SK-N-SH (cell line): ENCODE results near the gene BRD4.

Source experiments
- EP300 ChIP-seq, 2 experiments: IDR thresholded peaks; 2 replicates each; pipeline versions ENCODE4 v1.4.0 to v1.6.1; 2012; ENCODE audit warnings: borderline replicate concordance in 1 of 2, low read depth in 1 of 2, low read length in 1 of 2
- GABPA ChIP-seq: IDR thresholded peaks from 2 replicates; pipeline ENCODE4 v1.4.0; 2012; ENCODE audit warnings: low read depth, mild to moderate bottlenecking
- SMC3 ChIP-seq: IDR thresholded peaks from 2 replicates; pipeline ENCODE4 v1.6.1; 2012; ENCODE audit warnings: low read depth, low read length, improper control_type of control experiment
- TF ChIP-seq, protein P1 (sequence below): fragments of 200-600 bp; sonication (generic); IDR thresholded peaks from 2 replicates; pipeline ENCODE4 v1.6.1; 2017; ENCODE audit warnings: antibody characterized with exemption, mild to moderate bottlenecking, moderate library complexity

- TF ChIP-seq SMC3 (no peak), GABPA (no peak), EP300 (IDR thresholded peaks at IDR 0.05; ENCODE audit: borderline replicate concordance in 1 of 2, low read depth in 1 of 2, low read length in 1 of 2) (no peak)
- TF ChIP-seq, protein P1, sequence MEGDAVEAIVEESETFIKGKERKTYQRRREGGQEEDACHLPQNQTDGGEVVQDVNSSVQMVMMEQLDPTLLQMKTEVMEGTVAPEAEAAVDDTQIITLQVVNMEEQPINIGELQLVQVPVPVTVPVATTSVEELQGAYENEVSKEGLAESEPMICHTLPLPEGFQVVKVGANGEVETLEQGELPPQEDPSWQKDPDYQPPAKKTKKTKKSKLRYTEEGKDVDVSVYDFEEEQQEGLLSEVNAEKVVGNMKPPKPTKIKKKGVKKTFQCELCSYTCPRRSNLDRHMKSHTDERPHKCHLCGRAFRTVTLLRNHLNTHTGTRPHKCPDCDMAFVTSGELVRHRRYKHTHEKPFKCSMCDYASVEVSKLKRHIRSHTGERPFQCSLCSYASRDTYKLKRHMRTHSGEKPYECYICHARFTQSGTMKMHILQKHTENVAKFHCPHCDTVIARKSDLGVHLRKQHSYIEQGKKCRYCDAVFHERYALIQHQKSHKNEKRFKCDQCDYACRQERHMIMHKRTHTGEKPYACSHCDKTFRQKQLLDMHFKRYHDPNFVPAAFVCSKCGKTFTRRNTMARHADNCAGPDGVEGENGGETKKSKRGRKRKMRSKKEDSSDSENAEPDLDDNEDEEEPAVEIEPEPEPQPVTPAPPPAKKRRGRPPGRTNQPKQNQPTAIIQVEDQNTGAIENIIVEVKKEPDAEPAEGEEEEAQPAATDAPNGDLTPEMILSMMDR: no peak
Measured at GRCh38 chr19:15210323-15210781, 122.0 kb downstream of the BRD4 start.
